HepG2 (cell line): ENCODE measurements around the gene AIFM1. TPM values are rescaled to one million over a fixed set of nuclear protein-coding genes. Genes with fewer than 3 reads are reported as not detected.

ENCODE experiments used
- BHLHE40 ChIP-seq: IDR thresholded peaks from 2 replicates; pipeline ENCODE4 v1.6.1; 2011; ENCODE audit warnings: low read length, improper control_type of control experiment
- CHCHD3 ChIP-seq: sonication (generic); formaldehyde crosslinking; IDR thresholded peaks from 2 replicates; pipeline ENCODE4 v1.8.0; 2022; ENCODE audit warnings: mild to moderate bottlenecking, missing genetic modification reagents, moderate library complexity
- DBP ChIP-seq: sonication (generic); formaldehyde crosslinking; IDR thresholded peaks from 2 replicates; pipeline ENCODE4 v1.4.0; 2020; ENCODE audit warnings: missing genetic modification reagents; ENCODE audit errors: not compliant biosample characterization
- EZH2 ChIP-seq: conservative IDR thresholded peaks from 2 replicates; pipeline ENCODE4 v1.6.1; 2012; ENCODE audit warnings: mild to moderate bottlenecking, low read depth, low read length, moderate library complexity
- FOXA3 ChIP-seq: IDR thresholded peaks from 2 replicates; pipeline ENCODE4 v1.6.1; 2016; ENCODE audit warnings: missing genetic modification reagents, missing compliant biosample characterization
- HNRNPK ChIP-seq: fragments of 200-400 bp; formaldehyde crosslinking; IDR thresholded peaks from 2 replicates; pipeline ENCODE4 v1.6.1; 2018; ENCODE audit warnings: low read length, low read depth, moderate library complexity, mild to moderate bottlenecking; ENCODE audit not compliant: poor library complexity, severe bottlenecking
- LCORL ChIP-seq, 2 experiments: fragments of 450-650 bp in 1 of 2; sonication (generic) in 1 of 2; formaldehyde crosslinking in 1 of 2; IDR thresholded peaks; 2 replicates each; pipeline versions ENCODE4 v1.5.0 to v1.6.1; 2017 to 2020; ENCODE audit warnings: antibody characterized with exemption in 1 of 2, missing genetic modification reagents in 1 of 2
- MTF2 ChIP-seq: sonication (generic); formaldehyde crosslinking; IDR thresholded peaks from 2 replicates; pipeline ENCODE4 v1.5.0; 2020; ENCODE audit warnings: missing genetic modification reagents, borderline replicate concordance
- NFATC3 ChIP-seq: sonication (generic); formaldehyde crosslinking; IDR thresholded peaks from 2 replicates; pipeline ENCODE4 v1.5.1; 2020; ENCODE audit warnings: mild to moderate bottlenecking, missing genetic modification reagents
- NFKBIZ ChIP-seq: IDR thresholded peaks from 2 replicates; pipeline ENCODE4 v1.6.1; 2018; ENCODE audit warnings: missing genetic modification reagents, missing compliant biosample characterization
- SRSF9 ChIP-seq: fragments of 200-400 bp; formaldehyde crosslinking; IDR thresholded peaks from 2 replicates; pipeline ENCODE4 v1.6.1; 2018; ENCODE audit warnings: borderline replicate concordance, mild to moderate bottlenecking, low read depth, low read length; ENCODE audit not compliant: insufficient read depth, poor library complexity, severe bottlenecking
- TAF1 ChIP-seq: sonication (generic); formaldehyde crosslinking; IDR thresholded peaks from 2 replicates; pipeline ENCODE4 v1.4.0; 2020; ENCODE audit warnings: missing genetic modification reagents
- TAF15 ChIP-seq: fragments of 200-400 bp; formaldehyde crosslinking; IDR thresholded peaks from one replicate; pipeline ENCODE4 v1.6.1; 2018; ENCODE audit warnings: mild to moderate bottlenecking, low read depth, low read length; ENCODE audit not compliant: poor library complexity, severe bottlenecking
- ZEB1 ChIP-seq: IDR thresholded peaks from 2 replicates; pipeline ENCODE4 v1.6.1; 2012; ENCODE audit warnings: mild to moderate bottlenecking, low read depth, inconsistent platforms; ENCODE audit not compliant: insufficient replicate concordance
- ZFX ChIP-seq: sonication (generic); formaldehyde crosslinking; IDR thresholded peaks from 2 replicates; pipeline ENCODE4 v1.4.0; 2020; ENCODE audit warnings: mild to moderate bottlenecking, low read depth, missing genetic modification reagents, moderate library complexity
- ZFY ChIP-seq: sonication (generic); formaldehyde crosslinking; IDR thresholded peaks from 2 replicates; pipeline ENCODE4 v1.4.0; 2020; ENCODE audit warnings: missing genetic modification reagents
- ZNF510 ChIP-seq: sonication (generic); formaldehyde crosslinking; IDR thresholded peaks from 2 replicates; pipeline ENCODE4 v1.4.0; 2020; ENCODE audit warnings: low read depth, mild to moderate bottlenecking, missing genetic modification reagents
- ZNF7 ChIP-seq: IDR thresholded peaks from 2 replicates; pipeline ENCODE4 v1.6.1; 2016; ENCODE audit warnings: missing biosample characterization, missing genetic modification reagents
- ZNF777 ChIP-seq: sonication (generic); formaldehyde crosslinking; IDR thresholded peaks from 2 replicates; pipeline ENCODE4 v1.4.0; 2020; ENCODE audit warnings: missing genetic modification reagents
- ZNF839 ChIP-seq: sonication (generic); formaldehyde crosslinking; IDR thresholded peaks from 2 replicates; pipeline ENCODE4 v1.4.0; 2020; ENCODE audit warnings: missing genetic modification reagents, mild to moderate bottlenecking, borderline replicate concordance
- ZNF883 ChIP-seq: sonication (generic); formaldehyde crosslinking; IDR thresholded peaks from 2 replicates; pipeline ENCODE4 v1.5.1; 2020; ENCODE audit warnings: mild to moderate bottlenecking, missing genetic modification reagents; ENCODE audit errors: not compliant biosample characterization
- polyA plus RNA-seq, 8 experiments: library from polyadenylated mRNA; depleted of rRNA in 3 of 8; stranded (reverse) in 7 of 8; unstranded in 1 of 8; fragments of >200 nt; fragmentation: Illumina TruSeq in 4 of 8; extraction: Trizol in 4 of 8; gene quantifications; 2 replicates each; pipeline versions ENCODE4 v1.2.1 to v1.2.3, GENCODE V29; 2011 to 2016; ENCODE audit warnings: low read depth in 4 of 8, missing spikeins in 1 of 8, mixed read lengths in 1 of 8; ENCODE audit not compliant: insufficient read depth in 1 of 8
- total RNA-seq, 5 experiments: library from RNA; depleted of rRNA; stranded (reverse); fragments of >200 nt; fragmentation: Illumina TruSeq; extraction: Trizol; gene quantifications; 2 replicates each; pipeline ENCODE4 v1.2.3, GENCODE V29; 2016; ENCODE audit warnings: low read depth in 1 of 5
- TF ChIP-seq, protein P1 (sequence below): sonication (generic); formaldehyde crosslinking; IDR thresholded peaks from 2 replicates; pipeline ENCODE4 v1.4.0; 2020; ENCODE audit warnings: missing genetic modification reagents
- TF ChIP-seq, protein P2 (sequence below): sonication (generic); formaldehyde crosslinking; IDR thresholded peaks from 2 replicates; pipeline ENCODE4 v1.4.0; 2020; ENCODE audit warnings: mild to moderate bottlenecking, missing genetic modification reagents

AIFM1 gene
- total and polyA plus RNA-seq, 2 of the 13 experiments (the other 11 are each of a cell fraction or from before 2014, with no cell fraction given) = 42.8 to 46.9 TPM

DNA sequence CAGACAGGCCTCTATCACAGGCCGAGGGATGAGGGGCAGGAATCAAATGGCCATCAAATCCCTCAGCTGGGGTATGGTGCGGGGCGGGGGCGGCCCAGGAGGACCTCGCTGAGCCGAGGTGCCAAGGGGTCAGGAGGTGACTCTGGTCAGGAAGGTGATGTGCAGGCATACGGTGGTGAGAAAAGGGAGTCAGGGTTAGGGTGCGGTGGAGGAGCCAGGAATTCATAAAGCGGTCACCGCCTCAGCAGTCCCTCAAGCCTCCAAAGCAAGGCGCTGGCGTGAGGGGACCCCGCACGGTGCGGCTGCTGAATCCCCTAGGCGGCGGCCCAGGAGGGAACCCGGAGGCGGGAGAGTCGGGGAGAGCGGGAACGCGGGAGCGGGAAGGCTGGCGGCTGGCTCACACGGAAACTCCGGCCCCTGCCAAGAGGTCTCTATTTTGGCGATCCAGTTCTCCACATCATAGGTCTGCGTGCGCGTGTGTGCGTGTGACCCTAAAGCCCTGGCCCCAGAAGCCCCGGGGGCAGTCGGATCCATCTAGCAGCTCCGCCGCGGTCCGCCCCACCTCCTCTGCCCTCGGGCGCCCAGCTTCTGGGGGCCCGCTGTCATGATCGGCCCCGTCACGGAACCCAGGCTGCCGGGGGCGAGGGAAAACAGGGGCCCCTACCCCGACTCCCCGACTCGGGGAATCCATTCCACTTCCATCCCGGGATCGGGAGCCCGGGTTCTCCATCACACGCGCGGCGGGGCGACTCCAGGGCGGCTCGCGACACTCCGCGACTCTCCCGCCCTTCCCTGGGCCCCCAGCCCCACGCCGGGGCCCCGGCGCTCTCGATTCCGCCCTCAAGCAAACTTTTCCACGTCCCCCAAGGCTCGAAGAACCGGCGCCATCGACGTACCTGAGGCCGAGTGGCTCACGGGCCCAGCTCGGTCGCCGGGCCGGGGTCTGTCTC, 55.9 kb downstream of the AIFM1 start (continued):
- TF ChIP-seq MTF2 (CRISPR knock-in tag) (peak; percentile 58; the same call in 1 of the 2 replicates), TAF1 (CRISPR knock-in tag) (no peak), ZNF883 (CRISPR knock-in tag) (no peak), DBP (CRISPR knock-in tag) (no peak), HNRNPK (no peak), FOXA3 (CRISPR knock-in tag) (no peak), CHCHD3 (CRISPR knock-in tag) (no peak), NFKBIZ (CRISPR knock-in tag) (no peak), ZEB1 (no peak), NFATC3 (CRISPR knock-in tag) (no peak), ZFY (no peak), BHLHE40 (no peak), SRSF9 (no peak), ZFX (CRISPR knock-in tag) (0 out of 2 replicates have a peak, but pooled peaks have one; percentile 7), LCORL (IDR thresholded peaks at IDR 0.05) (no peak), LCORL (CRISPR knock-in tag; IDR thresholded peaks at IDR 0.05) (no peak), ZNF7 (CRISPR knock-in tag) (no peak), TAF15 (no peak), ZNF777 (CRISPR knock-in tag) (peak; percentile 90), ZNF839 (CRISPR knock-in tag) (no peak), EZH2 (0 out of 2 replicates have a peak, but pooled peaks have one; percentile 49), ZNF510 (CRISPR knock-in tag) (no peak)
- TF ChIP-seq, protein P1, sequence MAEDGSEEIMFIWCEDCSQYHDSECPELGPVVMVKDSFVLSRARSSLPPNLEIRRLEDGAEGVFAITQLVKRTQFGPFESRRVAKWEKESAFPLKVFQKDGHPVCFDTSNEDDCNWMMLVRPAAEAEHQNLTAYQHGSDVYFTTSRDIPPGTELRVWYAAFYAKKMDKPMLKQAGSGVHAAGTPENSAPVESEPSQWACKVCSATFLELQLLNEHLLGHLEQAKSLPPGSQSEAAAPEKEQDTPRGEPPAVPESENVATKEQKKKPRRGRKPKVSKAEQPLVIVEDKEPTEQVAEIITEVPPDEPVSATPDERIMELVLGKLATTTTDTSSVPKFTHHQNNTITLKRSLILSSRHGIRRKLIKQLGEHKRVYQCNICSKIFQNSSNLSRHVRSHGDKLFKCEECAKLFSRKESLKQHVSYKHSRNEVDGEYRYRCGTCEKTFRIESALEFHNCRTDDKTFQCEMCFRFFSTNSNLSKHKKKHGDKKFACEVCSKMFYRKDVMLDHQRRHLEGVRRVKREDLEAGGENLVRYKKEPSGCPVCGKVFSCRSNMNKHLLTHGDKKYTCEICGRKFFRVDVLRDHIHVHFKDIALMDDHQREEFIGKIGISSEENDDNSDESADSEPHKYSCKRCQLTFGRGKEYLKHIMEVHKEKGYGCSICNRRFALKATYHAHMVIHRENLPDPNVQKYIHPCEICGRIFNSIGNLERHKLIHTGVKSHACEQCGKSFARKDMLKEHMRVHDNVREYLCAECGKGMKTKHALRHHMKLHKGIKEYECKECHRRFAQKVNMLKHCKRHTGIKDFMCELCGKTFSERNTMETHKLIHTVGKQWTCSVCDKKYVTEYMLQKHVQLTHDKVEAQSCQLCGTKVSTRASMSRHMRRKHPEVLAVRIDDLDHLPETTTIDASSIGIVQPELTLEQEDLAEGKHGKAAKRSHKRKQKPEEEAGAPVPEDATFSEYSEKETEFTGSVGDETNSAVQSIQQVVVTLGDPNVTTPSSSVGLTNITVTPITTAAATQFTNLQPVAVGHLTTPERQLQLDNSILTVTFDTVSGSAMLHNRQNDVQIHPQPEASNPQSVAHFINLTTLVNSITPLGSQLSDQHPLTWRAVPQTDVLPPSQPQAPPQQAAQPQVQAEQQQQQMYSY (CRISPR knock-in tag) = peak; percentile 67; the same call in 1 of the 2 replicates
- TF ChIP-seq, protein P2, sequence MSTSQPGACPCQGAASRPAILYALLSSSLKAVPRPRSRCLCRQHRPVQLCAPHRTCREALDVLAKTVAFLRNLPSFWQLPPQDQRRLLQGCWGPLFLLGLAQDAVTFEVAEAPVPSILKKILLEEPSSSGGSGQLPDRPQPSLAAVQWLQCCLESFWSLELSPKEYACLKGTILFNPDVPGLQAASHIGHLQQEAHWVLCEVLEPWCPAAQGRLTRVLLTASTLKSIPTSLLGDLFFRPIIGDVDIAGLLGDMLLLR (CRISPR knock-in tag) = no peak
